Neural cell (in vitro differentiated cells): ENCODE measurements around the gene TNK2. TPM values are rescaled to one million over a fixed set of nuclear protein-coding genes. Genes with fewer than 3 reads are reported as not detected.

Experiments used
- H2AFZ ChIP-seq: fragments of 200-600, 300-800 bp; sonication (generic), shearing (Covaris generic); 2 replicates; pipeline ENCODE4 v1.6.0; 2014; ENCODE audit warnings: low read depth, mild to moderate bottlenecking, antibody characterized with exemption, low read length, moderate library complexity
- H3F3A ChIP-seq: fragments of 200-600 bp; shearing (Covaris generic); 2 replicates; pipeline ENCODE4 v1.6.1; 2016; ENCODE audit warnings: mild to moderate bottlenecking, moderate library complexity, mixed read lengths, antibody characterized with exemption, low read length; ENCODE audit not compliant: insufficient read depth, poor library complexity, severe bottlenecking
- H3K27ac ChIP-seq: fragments of 200-600, 300-800 bp; sonication (generic), shearing (Covaris generic); 2 replicates; pipeline ENCODE4 v1.5.1; 2014; ENCODE audit warnings: mild to moderate bottlenecking, low read length, moderate library complexity
- H3K27me3 ChIP-seq: fragments of 300-800, 200-600 bp; sonication (generic), shearing (Covaris generic); 2 replicates; pipeline ENCODE4 v1.6.0; 2014; ENCODE audit warnings: mild to moderate bottlenecking, low read depth, low read length, moderate library complexity; ENCODE audit not compliant: insufficient read depth
- H3K36me3 ChIP-seq: fragments of 300-800, 200-600 bp; sonication (generic), shearing (Covaris generic); 2 replicates; pipeline ENCODE4 v1.5.1; 2014; ENCODE audit warnings: mild to moderate bottlenecking, antibody characterized with exemption, low read length, moderate library complexity; ENCODE audit not compliant: insufficient read depth
- H3K4me2 ChIP-seq: fragments of 300-800, 200-600 bp; sonication (generic), shearing (Covaris generic); 2 replicates; pipeline ENCODE4 v1.6.0; 2014; ENCODE audit warnings: mild to moderate bottlenecking, low read length
- H3K4me3 ChIP-seq: fragments of 300-800, 200-600 bp; sonication (generic), shearing (Covaris generic); 2 replicates; pipeline ENCODE4 v1.5.1; 2014; ENCODE audit warnings: mild to moderate bottlenecking, low read length, moderate library complexity
- H3K79me2 ChIP-seq: fragments of 200-600 bp; shearing (Covaris generic); replicated peaks from 2 replicates; pipeline ENCODE4 v1.6.0; 2014; ENCODE audit warnings: mild to moderate bottlenecking, low read length, moderate library complexity; ENCODE audit not compliant: insufficient read depth
- H3K9ac ChIP-seq: fragments of 300-800, 200-600 bp; sonication (generic), shearing (Covaris generic); 2 replicates; pipeline ENCODE4 v1.6.1; 2016; ENCODE audit warnings: mild to moderate bottlenecking, low read length, mixed read lengths
- H3K9me2 ChIP-seq: fragments of 200-600 bp; shearing (Covaris generic); 2 replicates; pipeline ENCODE4 v1.6.1; 2016; ENCODE audit warnings: mild to moderate bottlenecking, low read length, mixed read lengths; ENCODE audit not compliant: insufficient read depth
- H3K9me3 ChIP-seq: fragments of 200-600, 300-800 bp; sonication (generic), shearing (Covaris generic); 2 replicates; pipeline ENCODE4 v1.6.1; 2016; ENCODE audit warnings: mild to moderate bottlenecking, mixed run types, low read length, moderate library complexity, mixed read lengths
- H4K20me1 ChIP-seq: fragments of 200-600 bp; shearing (Covaris generic); 2 replicates; pipeline ENCODE4 v1.6.1; 2016; ENCODE audit warnings: mild to moderate bottlenecking, mixed run types; ENCODE audit not compliant: insufficient read depth
- CTCF ChIP-seq: fragments of 450-650 bp; IDR thresholded peaks from 2 replicates; pipeline ENCODE4 v1.5.1; 2014; ENCODE audit warnings: antibody characterized with exemption, mild to moderate bottlenecking, moderate library complexity; ENCODE audit not compliant: poor library complexity, severe bottlenecking
- EP300 ChIP-seq: fragments of 450-650 bp; conservative IDR thresholded peaks from 2 replicates; pipeline ENCODE4 v1.6.1; 2014; ENCODE audit warnings: antibody characterized with exemption, mild to moderate bottlenecking, moderate library complexity; ENCODE audit not compliant: poor library complexity, severe bottlenecking
- EZH2 ChIP-seq: fragments of 200-600, 300-800 bp; shearing (Covaris generic), sonication (generic); IDR thresholded peaks from 2 replicates; pipeline ENCODE4 v1.6.1; 2014; ENCODE audit warnings: antibody characterized with exemption, low read length, borderline replicate concordance, mild to moderate bottlenecking; ENCODE audit not compliant: insufficient read depth, poor library complexity, severe bottlenecking
- MXI1 ChIP-seq: fragments of 450-650 bp; conservative IDR thresholded peaks from 2 replicates; pipeline ENCODE4 v1.6.1; 2014; ENCODE audit warnings: antibody characterized with exemption, mild to moderate bottlenecking; ENCODE audit not compliant: poor library complexity, severe bottlenecking
- POLR2AphosphoS5 ChIP-seq: IDR thresholded peaks from 2 replicates; pipeline ENCODE4 v1.6.1; 2012
- RAD21 ChIP-seq: fragments of 450-650 bp; conservative IDR thresholded peaks from 2 replicates; pipeline ENCODE4 v1.6.1; 2014; ENCODE audit warnings: antibody characterized with exemption, mild to moderate bottlenecking, moderate library complexity
- REST ChIP-seq: IDR thresholded peaks from 2 replicates; pipeline ENCODE4 v1.6.1; 2012; ENCODE audit warnings: borderline replicate concordance
- SMC3 ChIP-seq: fragments of 450-650 bp; conservative IDR thresholded peaks from 2 replicates; pipeline ENCODE4 v1.6.1; 2014; ENCODE audit warnings: antibody characterized with exemption, mild to moderate bottlenecking, moderate library complexity; ENCODE audit not compliant: poor library complexity
- TAF1 ChIP-seq: IDR thresholded peaks from 2 replicates; pipeline ENCODE4 v1.6.1; 2012; ENCODE audit warnings: low read depth
- polyA plus RNA-seq: library from polyadenylated mRNA; depleted of rRNA; stranded (reverse); fragments of >200 nt; gene quantifications from 2 replicates; pipeline ENCODE4 v1.2.3, GENCODE V29; 2014

TNK2 gene
- polyA plus RNA-seq, 1 donor from 2014 or later: 16.3 TPM

GRCh38 chr3:195815169-195815771 is 93.1 kb downstream of the TNK2 start:
- H3F3A ChIP-seq: no peaks in the 10 kb centered on the region
- H4K20me1 ChIP-seq: no peaks in the 10 kb centered on the region
- H3K9me2 ChIP-seq: no peaks in the 10 kb centered on the region
- no peak overlapping the region for H3K27ac ChIP-seq
- H2AFZ ChIP-seq: no peak overlapping the region
- no peaks in the 10 kb centered on the region for H3K36me3 ChIP-seq
- no peak for TF ChIP-seq POLR2AphosphoS5
- TF ChIP-seq EZH2: no peak
- no peak for TF ChIP-seq REST
- no peak for TF ChIP-seq TAF1
- TF ChIP-seq CTCF: no peak
- no peak for TF ChIP-seq RAD21
- no peak for TF ChIP-seq SMC3
- no peak for TF ChIP-seq MXI1
- TF ChIP-seq EP300: no peak
- H3K27me3 ChIP-seq: no peaks in the 10 kb centered on the region
- H3K4me2 ChIP-seq: no peak overlapping the region
- no peak overlapping the region for H3K4me3 ChIP-seq
- H3K9me3 ChIP-seq: no peaks in the 10 kb centered on the region
- H3K9ac ChIP-seq: no peak overlapping the region
- H3K79me2 ChIP-seq: no peaks in the 10 kb centered on the region

- no peak overlapping the region for H3K4me3 ChIP-seq
These were observed 94.3 kb downstream of the TNK2 start for GRCh38 chr3:195813916-195814640.

More at GRCh38 chr3:195813916-195814640, 94.3 kb downstream of the TNK2 start:
- Histone ChIP-seq H3K9ac (no peak overlapping the region), H3K4me2 (no peak overlapping the region), H3K79me2 (no peaks in the 10 kb centered on the region), H3K9me2 (no peaks in the 10 kb centered on the region), H3F3A (no peaks in the 10 kb centered on the region), H3K9me3 (no peaks in the 10 kb centered on the region), H4K20me1 (no peaks in the 10 kb centered on the region), H3K27me3 (no peaks in the 10 kb centered on the region), H3K27ac (no peak overlapping the region), H3K36me3 (no peaks in the 10 kb centered on the region), H2AFZ (no peak overlapping the region)
- TF ChIP-seq EP300 (no peak), POLR2AphosphoS5 (no peak), REST (no peak), CTCF (no peak), RAD21 (no peak), EZH2 (no peak), SMC3 (no peak), MXI1 (no peak), TAF1 (no peak)
